RWPE1 (cell line): ENCODE measurements around the gene MARK3.

ENCODE experiments used
- CTCF ChIA-PET: fragments of 350-600 bp; sonication (Branson Sonifier 250); formaldehyde crosslinking; extraction: SDS; loops from one replicate; lab custom pipeline; 2021; lab: Yijun Ruan, JAX
- POLR2A ChIA-PET: fragments of 400-600 bp; formaldehyde crosslinking; extraction: SDS; loops from one replicate; lab custom pipeline; 2020; ENCODE audit warnings: antibody characterized with exemption; ENCODE audit not compliant: low non-redundant PET; lab: Yijun Ruan, JAX
- DNase-seq: peaks from one replicate; pipeline ENCODE4 v3.0.0; 2012; ENCODE audit warnings: low spot score
- H3K27ac ChIP-seq: fragments of 450-650 bp; 2 replicates; pipeline ENCODE4 v1.5.1; 2017
- CTCF ChIP-seq: fragments of 450-650 bp; conservative IDR thresholded peaks from 2 replicates; pipeline ENCODE4 v1.5.1; 2017; ENCODE audit warnings: low read depth, mild to moderate bottlenecking

MARK3 gene

GRCh38 chr14:103404032-103404918, 19.1 kb downstream of the MARK3 start:
- ChIA-PET POLR2A (no interaction called here), CTCF (interaction anchor here (0.5 kb wide), 1 partner anchor 12 kb away, joined by 3 read pairs; no protein-coding TSS in a partner anchor)
- no peak for TF ChIP-seq CTCF
- no peak for DNase-seq
- no peak overlapping the region for H3K27ac ChIP-seq

DNA sequence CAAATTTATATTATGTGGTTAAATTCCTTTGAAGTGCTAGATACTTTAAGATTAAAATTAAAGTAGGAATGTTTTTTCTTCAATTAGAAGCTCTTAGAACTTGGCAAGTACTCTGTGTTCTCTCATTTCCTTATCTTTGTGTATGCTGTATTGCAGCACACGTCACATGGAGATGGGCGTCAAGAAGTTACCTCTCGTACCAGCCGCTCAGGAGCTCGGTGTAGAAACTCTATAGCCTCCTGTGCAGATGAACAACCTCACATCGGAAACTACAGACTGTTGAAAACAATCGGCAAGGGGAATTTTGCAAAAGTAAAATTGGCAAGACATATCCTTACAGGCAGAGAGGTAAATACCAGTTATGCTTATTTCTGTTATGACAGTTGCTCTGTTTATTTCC, 19.7 kb downstream of the MARK3 start:
- ChIA-PET CTCF (interaction anchor here (0.5 kb wide), 1 partner anchor 11 kb away, joined by 3 read pairs; no protein-coding TSS in a partner anchor), POLR2A (no interaction called here)
- no peak for TF ChIP-seq CTCF
- DNase-seq = no peak
- H3K27ac ChIP-seq = no peak overlapping the region

DNA sequence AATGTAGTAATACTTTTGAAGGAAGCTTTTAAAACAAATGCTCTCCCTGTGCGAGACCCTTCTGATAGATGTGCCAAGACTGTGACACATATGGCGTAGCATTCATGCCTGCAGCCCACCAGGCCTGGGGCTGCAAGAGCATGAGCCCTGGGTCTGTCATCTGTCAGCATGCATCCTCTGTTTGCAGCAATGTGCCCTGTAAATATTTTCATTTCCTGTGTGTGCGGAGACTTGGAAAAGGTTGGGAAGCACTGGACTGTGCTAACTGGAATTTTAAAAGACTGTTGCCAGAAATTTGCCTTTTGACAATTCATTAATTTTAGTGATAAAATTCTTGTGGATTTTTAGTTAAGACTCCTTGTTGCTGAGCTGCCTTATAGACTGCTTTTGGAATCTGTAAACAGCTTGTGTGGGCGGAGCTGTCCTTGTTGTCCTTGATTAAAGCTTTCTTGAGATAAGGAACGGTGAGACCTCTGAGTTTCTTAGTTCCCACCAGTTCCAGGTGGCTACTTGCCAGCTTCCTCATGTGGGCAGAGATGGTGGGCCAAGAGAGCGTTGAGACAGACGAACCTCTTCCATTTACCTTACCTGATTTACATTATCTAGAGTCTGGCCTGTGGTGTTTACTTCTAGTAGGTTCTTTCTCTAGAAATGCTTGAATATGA, 23.4 kb downstream of the MARK3 start:
- TF ChIP-seq CTCF = no peak
- ChIA-PET POLR2A (no interaction called here), CTCF (interaction anchor here (0.7 kb wide), 1 partner anchor 14 kb away, joined by 3 read pairs; no protein-coding TSS in a partner anchor)
- H3K27ac ChIP-seq = peak overlapping the region; percentile 38
- DNase-seq = no peak

- no peak for DNase-seq
- no peak for TF ChIP-seq CTCF
- ChIA-PET CTCF (no interaction called here), POLR2A (no interaction called here)
- no peak overlapping the region for H3K27ac ChIP-seq
Measured at GRCh38 chr14:103416916-103417315, 31.7 kb downstream of the MARK3 start.

DNA sequence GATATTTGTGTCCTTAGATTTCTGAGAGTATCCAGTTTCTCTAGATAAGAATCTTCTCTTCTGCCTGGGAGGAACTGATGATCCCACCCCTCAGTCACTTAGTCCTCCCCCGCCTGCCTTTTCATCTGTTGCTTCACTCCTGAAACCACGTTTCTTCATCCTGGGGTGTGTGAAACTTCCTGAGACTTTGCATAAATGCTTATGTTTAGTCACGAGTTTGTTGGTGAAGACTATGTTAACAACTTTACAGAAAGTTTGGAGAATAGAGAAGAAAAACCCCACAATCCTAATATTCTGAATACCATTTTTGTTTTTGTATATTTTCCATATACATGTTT, 33.2 kb downstream of the MARK3 start:
- H3K27ac ChIP-seq = no peak overlapping the region
- TF ChIP-seq CTCF = no peak
- POLR2A ChIA-PET = no interaction called here
- CTCF ChIA-PET = no interaction called here
- no peak for DNase-seq

DNA sequence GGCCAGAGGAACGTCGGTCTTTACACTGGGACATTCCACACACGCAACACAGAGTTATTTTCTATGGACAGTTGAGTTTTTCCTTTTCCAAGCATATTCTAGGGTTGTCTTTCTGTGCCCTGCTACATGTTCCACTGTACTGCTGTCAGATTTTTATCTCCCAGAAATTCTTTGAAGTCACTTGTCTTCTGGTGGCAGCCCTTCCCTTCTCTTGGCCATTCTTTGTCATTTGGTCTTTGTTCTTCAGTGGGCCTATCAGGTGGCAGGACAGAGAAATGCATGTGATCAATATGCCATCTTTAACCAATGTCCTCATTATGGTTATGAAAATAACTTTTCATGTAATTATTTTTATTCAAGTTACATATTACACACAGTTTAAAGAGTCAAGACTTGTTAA, 36.3 kb downstream of the MARK3 start:
- ChIA-PET CTCF (no interaction called here), POLR2A (no interaction called here)
- DNase-seq = no peak
- no peak overlapping the region for H3K27ac ChIP-seq
- TF ChIP-seq CTCF = no peak
